Myocyte (in vitro differentiated cells): ENCODE data around the gene KBTBD7. TPM values are rescaled to one million over a fixed set of nuclear protein-coding genes. Genes with fewer than 3 reads are reported as not detected.
"Not testable (repeated sequence)": the region's sequence is repeated elsewhere in the genome, so short reads cannot be mapped to it uniquely, and the experiment has no call there.

Experiments used
- DNase-seq: peaks from one replicate; pipeline ENCODE4 v3.0.0-alpha.2; 2012; ENCODE audit warnings: low read depth
- total RNA-seq: library from RNA; depleted of rRNA; stranded (reverse); fragments of >200 nt; gene quantifications from 2 replicates; pipeline ENCODE4 v1.2.3, GENCODE V29; 2014

KBTBD7 gene
- total RNA-seq, 1 donor from 2014 or later = 8.1 TPM

DNA sequence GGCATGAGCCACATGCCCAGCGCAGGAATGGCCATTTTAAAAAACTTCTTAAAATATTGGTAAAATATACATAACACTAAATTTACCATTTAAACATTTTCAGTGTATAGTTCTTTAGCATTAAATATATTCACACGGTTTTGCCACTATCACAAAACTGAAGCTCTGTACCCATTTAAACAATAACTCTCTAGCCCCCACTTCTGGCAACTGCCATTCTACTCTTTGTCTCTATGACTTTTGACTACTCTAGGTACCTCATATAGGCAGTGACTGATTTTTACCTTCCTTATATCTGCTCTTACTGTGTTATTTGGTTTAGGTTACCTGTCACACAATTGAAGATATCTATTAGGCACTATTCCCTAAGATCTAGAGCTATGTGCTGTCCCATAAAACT lies 2.3 kb upstream of the KBTBD7 start:
- DNase-seq = no peak

DNA sequence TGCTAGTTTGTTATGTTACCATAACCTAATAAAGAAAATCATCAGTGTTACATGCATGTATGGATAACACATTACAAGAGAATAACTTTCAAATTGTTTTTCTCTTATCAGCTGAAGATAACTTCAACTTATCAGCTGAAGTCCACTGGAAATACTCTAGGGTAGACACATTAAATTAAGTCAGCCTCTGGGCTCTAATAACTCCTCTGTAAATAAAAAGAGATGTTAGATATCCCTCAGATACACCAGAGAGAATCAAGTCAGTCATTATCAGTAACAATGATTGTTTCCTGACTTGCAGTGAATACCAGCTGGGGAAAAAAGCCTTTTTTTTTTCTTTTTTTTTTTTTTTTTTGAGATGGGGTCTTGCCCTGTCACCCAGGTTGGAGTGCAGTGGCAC lies 1.6 kb upstream of the KBTBD7 start:
- no peak for DNase-seq

DNA sequence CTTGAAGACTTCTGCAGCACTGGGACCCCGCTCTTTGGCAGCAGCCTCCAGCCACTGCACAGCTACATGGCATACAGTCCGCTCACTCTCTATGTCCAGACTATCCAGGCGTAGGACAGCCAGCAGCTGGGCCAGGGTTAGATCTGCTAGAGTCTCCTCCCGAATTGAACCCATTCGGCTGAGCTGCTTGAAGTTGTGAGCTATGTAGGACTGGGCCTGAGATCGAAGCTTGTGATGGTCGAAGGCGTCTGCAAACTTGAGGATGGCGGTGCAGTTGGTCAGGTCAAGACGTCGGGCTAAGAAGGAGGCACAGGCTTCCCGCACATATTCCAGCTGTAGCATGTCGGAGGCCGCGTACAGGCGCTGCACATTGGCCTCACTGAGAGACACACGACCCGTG lies 900 bp downstream of the KBTBD7 start:
- DNase-seq = no peak

DNA sequence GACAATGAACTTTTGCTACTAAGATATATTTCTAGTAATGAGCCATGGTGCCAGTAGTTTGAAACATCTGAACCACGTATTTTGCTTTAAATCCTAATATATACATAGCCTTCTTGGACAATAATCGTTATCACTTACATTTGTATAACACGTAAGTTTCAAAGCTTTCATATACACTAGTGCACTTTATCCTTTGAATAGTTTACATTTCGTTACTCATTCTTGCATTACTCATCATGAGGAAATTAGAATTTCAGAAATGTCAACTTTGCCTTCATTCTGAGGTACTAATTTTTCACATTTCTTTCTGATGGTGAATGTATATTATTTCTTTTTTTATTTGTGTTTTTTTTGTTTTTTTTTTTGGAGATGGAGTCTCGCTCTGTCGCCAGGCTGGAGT lies 5.8 kb downstream of the KBTBD7 start:
- no peak for DNase-seq

DNA sequence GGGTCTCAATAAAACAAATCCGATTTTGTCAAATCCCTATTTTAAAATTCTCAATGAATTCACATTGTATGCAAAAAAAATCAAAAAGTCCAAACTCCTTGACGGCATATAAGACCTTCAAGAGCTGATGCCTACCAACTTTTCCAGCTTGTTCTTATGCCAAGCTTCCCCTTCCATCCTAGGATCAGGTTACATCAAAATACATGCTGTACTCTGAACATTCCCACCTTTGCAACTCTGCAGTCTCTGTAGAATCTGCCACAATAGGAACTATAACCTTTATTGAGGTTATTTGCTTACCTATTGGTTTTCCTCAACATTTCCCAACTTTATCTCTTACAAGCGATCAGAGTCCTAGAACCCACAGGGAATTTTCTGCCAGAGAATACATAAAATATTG lies 7.9 kb downstream of the KBTBD7 start:
- DNase-seq = no peak

DNA sequence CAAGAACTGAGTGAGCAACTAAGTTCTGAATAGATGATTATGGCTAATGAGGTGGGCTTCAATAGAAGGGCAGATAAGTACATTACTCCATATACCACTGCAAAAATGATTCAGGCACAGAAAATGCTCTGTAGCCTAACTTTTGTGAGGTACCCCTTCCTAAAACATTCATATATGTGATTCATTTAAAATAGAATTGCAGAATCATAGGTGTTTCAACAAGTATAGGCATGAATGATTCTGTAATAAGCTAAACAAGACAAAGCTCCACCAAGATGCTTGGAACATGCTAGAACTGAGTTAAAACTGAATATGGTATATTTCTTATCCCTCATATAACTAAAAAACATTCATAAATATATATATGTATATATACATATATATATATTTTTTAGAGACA lies 12.1 kb downstream of the KBTBD7 start:
- DNase-seq = no peak

DNA sequence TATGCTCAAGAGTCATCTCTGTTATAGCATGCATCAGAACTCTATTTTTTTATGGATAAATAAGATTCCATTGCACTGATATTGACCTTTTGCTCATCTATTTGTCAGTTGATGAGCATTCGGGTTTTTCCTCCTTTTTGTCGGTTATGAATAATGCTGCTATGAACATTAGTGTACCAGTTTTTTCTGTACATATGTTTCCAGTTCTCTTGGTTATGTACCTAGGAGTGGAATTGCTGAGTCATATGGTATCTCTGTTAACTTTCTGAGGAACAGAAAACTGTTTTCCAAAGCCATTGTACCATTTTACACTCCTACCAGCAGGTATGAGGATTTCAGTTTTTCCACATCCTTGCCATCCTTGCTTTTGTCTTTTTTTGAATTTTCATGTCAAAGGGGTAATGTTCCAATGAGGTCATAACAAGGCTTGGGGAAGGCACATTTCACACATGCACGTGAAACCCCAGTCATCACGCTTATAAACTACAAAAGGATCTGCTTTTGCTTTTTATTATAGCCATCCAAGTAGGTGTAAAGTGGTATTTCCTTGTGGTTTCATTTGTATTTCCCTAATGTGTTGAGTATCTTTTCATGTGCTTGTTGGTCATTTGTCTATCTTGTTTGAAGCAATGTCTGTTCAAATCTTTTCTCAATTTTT lies 14.6 kb downstream of the KBTBD7 start:
- DNase-seq = no peak

DNA sequence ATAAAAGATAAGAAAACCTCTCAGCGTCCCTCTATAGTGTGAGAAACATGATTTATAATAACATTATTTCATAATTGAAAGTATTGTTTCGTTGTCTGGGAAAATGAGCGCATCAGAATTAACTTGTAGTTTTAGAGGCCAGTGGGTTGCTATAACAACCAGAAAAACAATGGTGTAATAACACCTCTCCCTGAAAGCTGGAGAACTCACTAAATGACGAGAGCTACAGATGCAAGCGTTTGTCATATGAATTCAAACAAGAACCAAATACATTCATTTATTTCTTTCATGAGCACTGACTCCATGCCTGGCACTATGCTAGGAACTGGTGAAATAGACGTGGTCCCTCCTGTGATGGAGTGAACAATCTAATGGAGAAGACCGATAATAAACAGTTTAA lies 16.3 kb downstream of the KBTBD7 start:
- no peak for DNase-seq

DNA sequence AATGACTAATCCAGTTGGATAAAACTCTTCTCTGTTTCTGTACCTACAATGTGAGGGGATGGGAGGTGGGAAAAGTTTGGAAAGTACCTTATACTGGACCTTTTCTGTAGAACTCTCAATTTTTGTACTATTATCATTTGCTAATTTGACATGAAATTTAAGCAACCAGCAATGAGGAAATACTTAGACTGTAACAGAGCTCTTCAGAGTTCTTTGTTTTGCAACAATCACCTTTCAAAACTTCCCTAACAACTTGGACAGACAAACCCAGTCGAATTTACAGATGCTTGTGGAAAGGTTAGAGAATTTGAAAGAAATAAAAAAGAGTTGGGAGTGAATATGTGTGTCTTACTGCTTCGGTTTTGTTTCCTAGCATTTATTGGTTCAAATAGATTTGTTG lies 16.8 kb downstream of the KBTBD7 start:
- DNase-seq = no peak

DNA sequence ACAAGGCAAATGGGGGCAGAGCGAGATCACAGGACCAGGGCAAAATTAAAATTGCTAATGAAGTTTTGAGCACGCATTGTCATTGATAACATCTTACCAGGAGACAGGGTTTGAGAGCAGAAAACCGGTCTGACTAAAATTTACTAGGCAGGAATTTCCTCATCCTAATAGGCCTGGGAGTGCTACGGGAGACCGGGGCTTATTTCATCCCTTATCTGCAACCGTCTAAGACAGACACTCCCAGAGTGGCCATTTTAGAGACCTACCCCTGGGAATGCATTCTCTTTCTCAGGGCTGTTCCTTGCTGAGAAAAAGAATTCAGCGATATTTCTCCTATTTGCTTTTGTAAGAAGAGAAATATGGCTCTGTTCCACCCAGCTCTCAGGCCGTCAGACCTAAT lies 18.8 kb downstream of the KBTBD7 start:
- DNase-seq = not testable (repeated sequence)

DNA sequence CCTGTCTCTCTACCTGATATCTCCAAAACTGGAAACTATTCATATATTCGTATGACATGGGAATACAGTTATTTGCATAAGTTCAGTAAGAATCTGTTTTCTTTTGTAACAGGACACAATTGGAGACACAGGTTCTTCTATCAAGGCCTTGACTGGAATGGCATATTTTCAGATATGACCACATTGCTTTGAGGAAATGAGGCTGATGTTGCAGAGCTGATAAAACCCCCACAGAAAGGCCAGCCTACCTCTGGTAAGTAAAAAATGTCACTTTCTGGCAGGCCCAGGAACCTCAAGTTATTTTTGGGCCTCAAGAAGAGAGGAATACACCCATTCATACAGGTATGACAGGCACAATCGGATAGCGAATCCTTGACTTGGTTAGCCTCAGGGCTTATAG lies 32.2 kb downstream of the KBTBD7 start:
- no peak for DNase-seq

DNA sequence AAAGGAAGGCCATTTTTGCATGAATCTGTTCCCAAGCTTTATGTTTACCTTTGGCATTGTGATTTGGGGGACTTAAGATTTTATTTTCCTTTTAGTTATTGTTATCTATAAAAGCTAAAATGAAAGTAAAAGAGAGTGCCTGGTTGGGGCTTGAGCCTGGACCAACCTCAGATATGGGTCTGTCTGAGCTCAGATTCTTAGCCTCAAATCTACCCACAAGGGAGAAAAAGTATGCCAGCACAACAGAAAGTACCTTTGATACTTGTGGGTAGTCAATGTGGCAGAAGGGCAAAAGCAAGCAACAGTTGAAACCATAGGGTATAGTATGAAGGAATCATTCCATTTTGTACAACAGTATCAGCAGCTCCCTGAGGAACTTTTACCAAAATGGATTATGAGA lies 35.2 kb downstream of the KBTBD7 start:
- DNase-seq = no peak

DNA sequence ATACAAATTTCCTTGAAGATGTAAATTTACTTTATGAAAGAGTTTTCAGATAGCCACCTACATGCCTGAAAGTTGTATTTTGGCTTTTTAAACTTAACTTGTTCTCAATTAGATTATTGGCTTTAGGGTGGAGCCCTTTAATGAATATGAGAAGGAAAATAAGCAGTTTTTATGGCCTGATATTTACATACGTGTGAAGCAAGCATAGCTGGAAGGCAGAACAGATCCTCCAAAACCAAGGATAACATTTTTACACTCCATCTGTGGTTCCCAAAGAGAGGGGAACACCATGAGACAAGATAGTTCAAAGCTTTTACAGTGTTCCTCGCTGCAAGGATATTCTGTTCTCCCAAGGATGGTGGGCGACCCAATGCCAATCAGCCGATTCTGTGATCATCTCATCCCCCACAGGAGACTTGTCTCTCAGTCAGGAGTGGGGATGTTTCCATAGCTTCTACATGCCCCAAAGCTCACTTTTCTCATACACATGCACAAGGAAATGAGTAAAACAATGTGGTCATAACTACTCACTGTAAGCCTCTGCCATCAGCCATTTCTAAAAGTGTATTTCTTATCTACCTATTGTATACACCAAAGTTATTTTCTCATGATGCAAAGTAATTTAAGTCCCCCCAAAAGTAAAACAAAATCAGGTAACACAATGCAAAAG lies 37.2 kb downstream of the KBTBD7 start:
- no peak for DNase-seq

DNA sequence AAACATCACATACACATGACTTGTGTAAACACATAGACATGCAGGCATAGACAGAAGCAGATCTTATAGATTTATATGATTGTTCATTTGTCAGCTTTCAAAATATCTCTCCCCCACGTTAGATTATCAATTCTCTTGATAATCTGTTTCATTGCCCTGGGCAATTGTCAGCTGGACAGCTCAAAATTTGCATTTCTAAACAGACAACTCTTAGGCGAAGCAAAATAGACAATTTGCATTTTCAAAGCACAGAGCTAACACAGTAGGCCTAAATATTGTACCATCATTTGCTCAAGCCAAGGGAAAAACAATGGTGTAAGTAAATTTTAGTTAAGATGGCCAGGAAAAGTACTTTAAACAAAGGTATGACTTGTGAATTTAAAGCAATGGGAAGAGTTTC lies 37.7 kb downstream of the KBTBD7 start:
- DNase-seq = no peak

DNA sequence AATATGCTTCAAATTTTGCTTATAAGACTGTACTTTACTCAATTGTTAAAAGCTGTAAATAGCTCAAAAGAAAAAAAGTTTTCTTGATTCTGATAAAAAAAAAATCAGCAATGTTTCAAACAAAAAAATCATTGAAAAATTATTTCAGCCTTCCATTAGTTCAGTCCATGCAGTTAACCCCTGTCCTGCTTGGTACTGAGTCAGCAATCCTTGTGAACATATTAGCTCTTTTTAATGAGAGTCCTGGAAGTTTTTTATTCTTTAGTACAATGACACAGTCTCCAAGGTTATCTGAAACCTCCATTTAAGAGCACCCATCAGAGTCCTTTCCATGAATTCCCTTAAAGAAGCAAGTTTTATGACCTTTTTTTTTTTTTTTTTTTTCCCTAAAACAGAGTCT lies 40.3 kb downstream of the KBTBD7 start:
- DNase-seq = no peak

DNA sequence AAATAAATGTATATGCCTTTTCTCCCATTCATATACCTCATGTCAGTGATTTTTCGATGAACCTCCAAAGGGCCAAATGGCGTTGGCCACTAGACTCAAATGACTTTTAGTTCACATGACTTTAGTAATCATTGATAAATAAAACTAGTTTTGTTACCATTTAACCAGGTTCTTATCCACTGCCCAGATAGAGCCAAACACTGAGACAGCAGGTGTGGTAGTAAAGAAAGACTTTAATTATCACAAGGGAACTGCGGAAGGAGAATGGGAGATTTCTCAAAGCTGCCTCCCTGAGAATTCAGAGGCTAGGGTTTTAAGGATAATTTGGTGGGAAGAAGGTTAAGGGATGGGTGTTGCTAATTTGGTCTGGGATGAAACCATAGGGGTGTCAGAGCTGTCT lies 42.4 kb downstream of the KBTBD7 start:
- DNase-seq = no peak

DNA sequence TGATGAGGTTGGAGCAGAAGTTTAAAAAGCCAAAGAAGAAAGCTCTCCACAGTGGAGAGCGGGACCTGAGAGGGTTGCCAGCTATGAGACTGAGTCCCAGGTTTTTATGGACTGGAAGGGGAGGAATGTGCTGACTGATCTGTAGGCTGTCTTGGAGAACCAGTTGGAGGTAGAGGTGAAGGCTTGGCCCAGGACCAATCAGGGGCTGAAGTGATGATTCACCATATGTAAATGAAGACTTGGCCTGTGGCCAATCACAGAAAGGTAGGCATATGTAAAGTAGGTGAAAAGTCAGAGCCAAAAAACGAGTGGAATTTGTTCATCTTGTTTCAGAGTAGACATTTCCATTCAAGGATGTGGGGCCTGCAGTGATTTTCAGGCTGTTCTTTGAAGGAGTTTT lies 44.3 kb downstream of the KBTBD7 start:
- DNase-seq = no peak

DNA sequence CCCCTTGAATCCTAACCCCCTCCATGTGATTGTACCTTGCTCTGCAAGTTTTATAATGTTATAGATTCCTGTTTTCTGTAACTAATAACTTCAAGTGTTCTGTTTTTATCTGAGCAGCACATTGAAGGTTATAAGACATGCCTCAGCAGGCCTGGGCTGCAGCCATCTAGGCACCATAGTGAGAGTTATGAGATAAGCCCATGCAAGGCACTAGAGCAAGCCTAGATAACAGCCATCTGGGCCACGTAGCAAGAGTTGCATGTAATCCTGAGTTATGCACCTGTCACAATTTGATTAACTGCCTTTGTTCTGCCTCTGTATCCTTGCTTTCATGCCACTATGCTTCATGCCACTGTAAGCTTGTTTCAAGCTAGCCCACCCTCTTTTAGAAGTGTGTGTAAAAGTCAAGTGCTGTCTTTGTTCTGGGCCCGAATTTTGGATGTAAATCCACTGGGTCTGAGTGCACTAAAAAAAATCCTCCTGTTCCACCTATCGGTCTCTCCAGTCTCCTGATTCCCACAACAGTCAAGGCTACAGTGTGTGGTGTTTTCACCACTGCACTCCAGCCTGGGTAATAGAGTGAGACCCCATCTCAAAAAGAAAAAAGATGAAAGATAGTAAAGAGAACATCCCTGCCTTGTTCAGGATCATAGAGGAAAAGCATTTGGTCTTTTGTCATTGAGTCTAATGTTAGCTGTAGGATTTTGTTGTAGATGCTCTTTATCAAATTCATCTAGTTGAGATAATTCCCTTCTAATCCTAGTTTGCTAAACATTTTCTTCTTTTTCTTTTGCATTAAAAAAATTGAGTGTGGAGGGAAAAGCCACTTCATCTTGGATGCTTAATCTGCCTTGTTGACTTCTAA lies 45.7 kb downstream of the KBTBD7 start:
- DNase-seq = peak; percentile 3

DNA sequence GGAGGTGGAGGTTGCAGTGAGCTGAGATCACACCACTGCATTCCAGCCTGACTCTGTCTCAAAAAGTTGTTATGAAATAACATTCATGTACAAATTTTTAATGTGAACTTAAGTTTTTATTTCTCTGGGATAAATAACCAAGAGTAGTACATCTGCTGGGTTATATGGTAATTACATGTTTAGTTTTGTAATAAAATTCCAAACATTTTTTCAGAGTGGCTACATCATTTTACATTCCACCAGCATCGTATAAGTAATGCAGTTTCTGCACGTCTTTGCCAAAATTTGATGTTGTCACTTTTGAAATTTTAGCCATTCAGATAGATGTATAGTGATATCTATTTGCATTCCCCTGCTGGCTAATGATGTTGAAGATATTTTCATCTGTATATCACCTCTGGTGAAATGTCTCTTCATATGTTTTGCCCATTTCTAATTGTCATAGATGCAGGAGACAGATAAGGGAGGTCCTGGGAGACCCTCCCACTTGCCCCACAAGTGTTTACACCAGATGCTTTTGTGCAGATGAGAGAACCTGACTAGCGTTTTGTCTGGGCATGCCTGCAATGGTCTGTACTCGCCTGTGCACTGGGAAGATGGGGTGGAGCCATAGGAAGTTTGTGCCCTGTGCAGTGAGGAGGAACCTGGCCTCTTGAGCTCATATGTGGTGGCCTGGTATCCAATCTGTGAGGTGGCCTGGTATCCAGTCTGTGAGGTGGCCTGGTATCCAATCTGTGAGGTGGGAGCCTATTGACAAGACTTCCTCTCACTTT lies 49.0 kb downstream of the KBTBD7 start:
- no peak for DNase-seq

DNA sequence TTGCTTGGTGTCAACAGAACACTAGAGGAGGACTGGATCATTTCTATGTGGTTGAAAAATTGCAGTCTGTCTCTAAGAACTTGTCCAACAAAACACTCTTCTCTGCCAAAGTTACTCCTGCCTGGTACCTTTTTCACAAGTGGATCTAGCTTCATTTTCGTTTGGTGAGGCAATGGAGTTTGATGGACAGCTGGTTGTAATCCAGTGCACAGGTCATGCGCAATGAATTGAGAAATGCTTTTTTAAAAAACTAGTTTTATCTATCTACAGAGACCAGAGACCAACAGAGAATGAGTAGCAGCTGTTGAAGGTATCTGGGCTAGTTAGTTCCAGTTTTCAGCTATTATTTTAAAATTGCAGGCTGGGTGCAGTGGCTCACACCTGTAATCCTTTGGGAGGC lies 49.8 kb downstream of the KBTBD7 start:
- DNase-seq = no peak
